NCI-H1105 treated with DMSO at 0.1 percent for 48 hours (cell line): ENCODE results near the gene RELT.

Experiments
- DNase-seq: peaks from one replicate; lab custom pipeline; 2025; lab: John Stamatoyannopoulos, UW

The RELT gene

GRCh38 chr11:73376803-73377629 is 817 bp downstream of the RELT start:
- peak; percentile 26 for DNase-seq

- no peak for DNase-seq
Observed at GRCh38 chr11:73379189-73379880, 3.1 kb downstream of the RELT start.

DNA sequence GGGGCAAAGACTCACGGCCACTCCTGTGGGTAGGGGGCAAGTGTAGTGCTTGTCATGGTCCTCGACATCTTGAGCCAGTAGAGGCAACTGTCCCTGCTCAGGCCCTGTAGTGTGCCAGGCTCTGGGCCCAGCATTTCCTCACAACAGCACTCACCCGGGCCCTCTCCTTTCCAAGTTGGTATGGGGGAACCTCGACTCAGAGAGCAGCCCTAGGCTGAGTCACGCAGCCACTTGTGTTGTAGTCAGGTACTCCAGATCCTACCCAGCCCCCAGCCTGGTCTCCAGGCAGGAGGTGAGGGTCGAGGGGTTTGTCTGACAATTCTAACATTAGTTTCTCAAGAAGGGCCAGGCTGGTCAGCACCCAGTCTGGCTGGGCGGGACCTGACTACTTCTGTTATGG is 4.1 kb downstream of the RELT start:
- DNase-seq = no peak

- DNase-seq = no peak
Observed at GRCh38 chr11:73380897-73381410, 4.8 kb downstream of the RELT start.

- no peak for DNase-seq
Observed at GRCh38 chr11:73381589-73381988, 5.4 kb downstream of the RELT start.

DNA sequence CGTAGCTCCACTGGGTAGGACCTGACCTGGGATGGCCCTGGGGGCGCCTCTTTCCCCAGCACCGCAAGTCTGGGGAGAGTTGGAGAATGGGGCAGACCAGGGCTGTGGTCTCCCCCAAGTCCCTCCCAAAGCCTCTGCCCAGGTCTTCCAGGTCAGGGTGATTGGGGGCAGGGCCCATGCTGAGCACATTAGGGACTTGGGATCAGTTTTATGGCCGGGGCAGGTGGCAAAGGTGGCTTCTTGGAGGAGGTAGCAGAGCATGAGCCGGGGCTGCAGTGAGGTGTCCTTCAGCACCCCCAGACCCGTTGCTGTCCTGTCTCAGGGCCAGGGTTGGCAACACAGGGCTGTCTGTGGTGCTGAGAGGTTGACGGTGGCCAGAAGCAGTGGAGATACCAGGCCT is 6.0 kb downstream of the RELT start:
- no peak for DNase-seq

DNA sequence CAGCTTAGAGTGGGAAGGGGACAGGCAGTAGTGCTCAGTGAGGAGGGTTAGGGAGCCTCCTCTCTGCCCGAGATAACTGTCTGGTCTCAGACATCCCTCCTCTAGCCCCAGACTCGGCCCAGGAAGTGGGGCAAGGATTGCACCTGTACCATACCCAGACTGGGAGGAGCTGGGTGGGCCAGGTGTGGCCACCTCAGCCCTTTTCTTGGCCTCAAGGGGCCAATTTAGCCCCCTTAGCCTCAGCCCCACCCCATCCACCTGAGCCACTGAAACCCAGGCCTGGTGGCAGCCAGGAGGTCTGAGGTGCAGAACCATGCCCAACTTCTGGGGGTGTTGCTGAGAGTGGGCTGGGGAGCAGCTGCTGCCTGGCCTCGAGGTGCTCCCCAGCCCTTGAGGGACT is 6.5 kb downstream of the RELT start:
- no peak for DNase-seq

GRCh38 chr11:73383249-73384124 is 7.3 kb downstream of the RELT start:
- DNase-seq = no peak

GRCh38 chr11:73384125-73384441 is 7.9 kb downstream of the RELT start:
- no peak for DNase-seq

- no peak for DNase-seq
Observed at GRCh38 chr11:73384531-73384871, 8.3 kb downstream of the RELT start.

DNA sequence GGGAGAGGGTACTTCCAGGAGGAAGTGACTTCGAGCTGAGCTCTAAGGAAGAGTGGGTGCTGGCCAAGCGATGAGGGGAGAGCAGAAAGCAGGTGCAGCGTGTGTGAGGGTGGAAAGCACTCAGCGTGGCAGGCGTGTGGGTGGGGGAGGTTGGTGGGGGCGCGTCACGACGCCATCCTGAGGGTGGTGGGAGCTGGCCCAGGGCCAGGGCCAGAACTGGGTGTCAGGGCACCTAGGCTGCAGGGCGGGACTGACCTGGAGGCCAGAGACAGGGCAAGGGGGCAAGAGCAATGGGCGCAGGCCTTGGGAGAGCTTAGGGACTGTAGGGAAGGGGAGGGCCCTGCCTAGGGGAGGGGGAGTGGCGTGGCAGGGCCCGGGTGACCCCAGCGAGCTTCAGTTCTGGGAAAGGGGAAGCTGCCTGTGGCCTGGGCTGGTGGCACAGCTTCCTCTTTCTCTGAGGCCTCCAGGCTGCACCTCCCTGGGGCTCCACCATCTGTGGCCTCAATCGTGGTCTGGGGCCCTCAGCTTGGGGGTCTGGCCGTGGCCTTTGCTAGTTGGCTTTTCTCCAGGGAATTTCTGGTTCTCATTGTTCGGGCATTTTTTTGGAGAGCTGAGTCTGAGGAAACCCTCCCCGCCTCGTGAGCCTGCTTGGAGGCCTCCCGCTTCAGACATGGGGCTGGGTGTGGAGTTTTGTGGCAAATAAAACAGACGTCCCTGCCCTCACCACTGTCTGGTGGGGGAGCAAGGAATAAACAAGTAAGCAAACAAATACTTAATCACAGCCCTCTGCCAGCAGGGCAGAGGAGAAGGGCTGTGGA is 8.9 kb downstream of the RELT start:
- no peak for DNase-seq

GRCh38 chr11:73386016-73386415 is 9.8 kb downstream of the RELT start:
- DNase-seq = no peak

GRCh38 chr11:73386546-73386945 is 10.3 kb downstream of the RELT start:
- no peak for DNase-seq

DNA sequence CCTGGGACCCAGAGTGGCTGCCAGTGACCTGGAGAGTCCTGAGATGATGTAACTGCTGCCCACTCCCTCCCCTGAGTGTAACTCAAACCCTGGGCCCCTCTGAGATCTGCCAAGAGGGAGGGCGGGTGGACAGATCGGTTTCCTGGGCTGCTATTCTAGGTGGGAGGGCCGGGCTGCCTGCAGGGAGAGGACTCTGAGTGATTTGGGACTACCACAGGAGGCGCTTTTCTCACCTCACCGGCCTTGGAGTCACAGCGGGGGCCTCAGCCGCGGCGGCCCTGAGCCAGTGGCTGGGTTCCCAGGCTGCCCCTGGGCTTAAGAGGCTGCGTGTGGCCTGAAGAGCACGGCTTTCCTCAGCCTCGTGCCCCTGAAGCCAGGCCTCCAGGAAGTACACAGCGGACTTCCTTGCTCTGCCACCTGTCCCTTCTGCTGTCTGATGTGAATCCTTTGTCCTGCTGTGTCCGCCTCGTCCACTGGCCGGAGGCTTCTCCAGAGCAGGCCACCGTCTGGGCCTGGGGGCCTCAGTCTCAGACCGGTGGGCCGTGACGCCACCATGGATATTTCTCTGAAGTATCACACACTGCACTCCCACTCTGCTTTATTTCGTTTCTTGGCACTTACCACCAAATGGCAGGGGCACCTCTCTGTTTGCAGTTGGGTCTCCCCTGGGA is 11.5 kb downstream of the RELT start:
- DNase-seq = no peak

GRCh38 chr11:73388265-73389133 is 12.3 kb downstream of the RELT start:
- no peak for DNase-seq

DNA sequence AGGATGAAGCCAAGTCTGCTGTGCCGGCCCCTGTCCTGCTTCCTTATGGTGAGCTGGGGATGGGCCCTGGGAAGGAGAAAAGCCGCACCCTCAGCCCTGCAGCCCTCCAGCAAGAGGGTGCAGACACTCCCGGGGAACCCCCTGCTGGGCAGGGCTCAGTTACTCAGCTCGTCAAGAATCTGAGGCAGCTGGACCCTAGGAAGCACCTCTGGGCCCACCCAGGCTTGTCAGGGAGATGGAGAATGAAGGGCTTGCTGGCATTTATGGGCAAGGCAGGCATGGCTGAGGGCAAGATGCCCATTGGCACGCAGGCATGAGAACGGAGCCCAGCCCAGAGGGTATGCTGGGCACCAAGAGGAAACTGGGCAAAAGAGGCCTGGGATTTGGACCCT is 12.9 kb downstream of the RELT start:
- DNase-seq = no peak

DNA sequence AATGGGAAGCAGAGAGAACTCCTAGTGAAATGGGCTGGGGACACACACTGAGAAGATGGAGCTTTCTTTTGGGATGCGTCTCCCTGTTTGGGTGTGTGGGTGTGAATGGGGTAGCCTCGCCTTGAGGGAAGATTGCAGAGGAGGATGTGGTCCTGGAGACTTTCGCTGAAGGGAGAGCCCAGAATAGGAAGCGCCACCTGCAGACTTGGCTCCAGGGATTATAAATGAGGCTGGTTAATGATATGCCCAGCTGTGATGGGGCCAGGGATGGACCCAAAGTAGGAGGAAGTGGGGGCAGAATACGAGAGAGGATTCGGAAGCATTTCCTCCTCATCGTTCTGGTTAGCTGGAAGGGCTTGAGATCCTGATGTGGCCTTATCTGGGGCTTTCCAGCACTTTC is 13.7 kb downstream of the RELT start:
- DNase-seq = no peak

GRCh38 chr11:73390601-73391565 is 14.7 kb downstream of the RELT start:
- no peak for DNase-seq

GRCh38 chr11:73391665-73392064 is 15.5 kb downstream of the RELT start:
- no peak for DNase-seq
